Mesenchymal stem cell (in vitro differentiated cells and primary cell): ENCODE results near the gene PCAT6. TPM values are rescaled to one million over a fixed set of nuclear protein-coding genes. Genes with fewer than 3 reads are reported as not detected.

Source experiments
- DNase-seq: peaks from one replicate; pipeline ENCODE4 v3.0.0-alpha.2; 2013
- H2AFZ ChIP-seq: one replicate; pipeline ENCODE4 v1.6.1; 2013; ENCODE audit warnings: low read depth, mild to moderate bottlenecking, control low read depth, inconsistent platforms, low read length, moderate library complexity
- H2AK5ac ChIP-seq: 2 replicates; pipeline ENCODE4 v1.6.1; 2013; ENCODE audit warnings: low read length, moderate library complexity, mild to moderate bottlenecking, inconsistent platforms; ENCODE audit not compliant: severe bottlenecking
- H2BK120ac ChIP-seq: one replicate; pipeline ENCODE4 v1.6.1; 2013; ENCODE audit warnings: low read depth, mild to moderate bottlenecking, inconsistent platforms, low read length, moderate library complexity
- H2BK12ac ChIP-seq, 2 experiments: one replicate each; pipeline ENCODE4 v1.6.1; 2013; ENCODE audit warnings: inconsistent platforms in 2 of 2, low read length in 2 of 2, mild to moderate bottlenecking in 2 of 2, moderate library complexity in 2 of 2, control low read depth in 1 of 2
- H2BK15ac ChIP-seq: one replicate; pipeline ENCODE4 v1.6.1; 2013; ENCODE audit warnings: mild to moderate bottlenecking, low read depth, inconsistent platforms; ENCODE audit not compliant: poor library complexity, severe bottlenecking
- H2BK5ac ChIP-seq: 2 replicates; pipeline ENCODE4 v1.6.1; 2013; ENCODE audit warnings: low read depth, mild to moderate bottlenecking, low read length, control low read depth, inconsistent platforms; ENCODE audit not compliant: poor library complexity, severe bottlenecking
- H3K14ac ChIP-seq, 2 experiments: one replicate each; pipeline ENCODE4 v1.6.1; 2013; ENCODE audit warnings: inconsistent platforms in 2 of 2, low read length in 2 of 2, control low read depth in 1 of 2, mild to moderate bottlenecking in 1 of 2, moderate library complexity in 1 of 2
- H3K18ac ChIP-seq, 2 experiments: one replicate each; pipeline ENCODE4 v1.6.1; 2013; ENCODE audit warnings: inconsistent platforms in 2 of 2, low read length in 2 of 2, control low read depth in 1 of 2, low read depth in 1 of 2, mild to moderate bottlenecking in 1 of 2
- H3K23ac ChIP-seq, 2 experiments: one replicate each; pipeline ENCODE4 v1.6.1; 2013; ENCODE audit warnings: inconsistent platforms in 2 of 2, low read length in 2 of 2, mild to moderate bottlenecking in 2 of 2, moderate library complexity in 2 of 2, control low read depth in 1 of 2
- H3K27ac ChIP-seq: 2 replicates; pipeline ENCODE4 v1.5.1; 2013; ENCODE audit warnings: mild to moderate bottlenecking, moderate library complexity, low read length, control low read depth, inconsistent platforms; ENCODE audit not compliant: poor library complexity, severe bottlenecking
- H3K27me3 ChIP-seq, 2 experiments: 2 replicates each; pipeline versions ENCODE4 v1.6.1 to v1.7.0; 2013; ENCODE audit warnings: low read length in 2 of 2, mild to moderate bottlenecking in 2 of 2, moderate library complexity in 2 of 2, control low read depth in 1 of 2, inconsistent platforms in 1 of 2; ENCODE audit not compliant: control insufficient read depth in 1 of 2, insufficient read depth in 1 of 2
- H3K36me3 ChIP-seq, 2 experiments: 2 replicates each; pipeline versions ENCODE4 v1.6.1 to v1.7.0; 2013; ENCODE audit warnings: low read length in 2 of 2, control low read depth in 1 of 2, inconsistent platforms in 1 of 2, low read depth in 1 of 2, mild to moderate bottlenecking in 1 of 2; ENCODE audit not compliant: insufficient read depth in 2 of 2, control insufficient read depth in 1 of 2
- H3K4ac ChIP-seq, 2 experiments: one replicate each; pipeline ENCODE4 v1.6.1; 2013; ENCODE audit warnings: inconsistent platforms in 2 of 2, low read length in 2 of 2, mild to moderate bottlenecking in 2 of 2, moderate library complexity in 2 of 2, control low read depth in 1 of 2, low read depth in 1 of 2
- H3K4me1 ChIP-seq: 2 replicates; pipeline ENCODE4 v1.6.1; 2013; ENCODE audit warnings: low read depth, low read length, control low read depth; ENCODE audit not compliant: control insufficient read depth, insufficient read depth
- H3K4me2 ChIP-seq: 2 replicates; pipeline ENCODE4 v1.6.1; 2013; ENCODE audit warnings: low read length, mild to moderate bottlenecking, inconsistent platforms; ENCODE audit not compliant: poor library complexity, severe bottlenecking
- H3K4me3 ChIP-seq, 2 experiments: 2 replicates each; pipeline versions ENCODE4 v1.5.1 to v1.7.0; 2013; ENCODE audit warnings: low read length in 2 of 2, mild to moderate bottlenecking in 2 of 2, control low read depth in 1 of 2, low read depth in 1 of 2; ENCODE audit not compliant: insufficient read depth in 1 of 2
- H3K79me1 ChIP-seq: replicated peaks from 2 replicates; pipeline ENCODE4 v1.6.1; 2013; ENCODE audit warnings: mild to moderate bottlenecking, control low read depth, low read length, inconsistent platforms; ENCODE audit not compliant: poor library complexity, severe bottlenecking
- H3K9ac ChIP-seq: 2 replicates; pipeline ENCODE4 v1.7.0; 2013; ENCODE audit warnings: mild to moderate bottlenecking, low read length, moderate library complexity
- H3K9me3 ChIP-seq: 2 replicates; pipeline ENCODE4 v1.7.0; 2013; ENCODE audit warnings: mild to moderate bottlenecking, low read length; ENCODE audit not compliant: control insufficient read depth
- H4K8ac ChIP-seq: one replicate; pipeline ENCODE4 v1.6.1; 2013; ENCODE audit warnings: inconsistent platforms, mild to moderate bottlenecking, low read length, moderate library complexity
- H4K91ac ChIP-seq: one replicate; pipeline ENCODE4 v1.6.1; 2013; ENCODE audit warnings: mild to moderate bottlenecking, low read length, inconsistent platforms
- WGBS: methylation state at CpG from one replicate; pipeline ENCODE4 v1.1.7; 2013; ENCODE audit warnings: mixed read lengths; 5-methylcytosine and 5-hydroxymethylcytosine counted together
- small RNA-seq: library from polyadenylated mRNA; stranded (forward); fragments of <200 nt; extraction: miRNeasy Mini kit (QIAGEN cat#:217004); gene quantifications from one replicate; pipeline ENCODE3, GENCODE V24; 2013; ENCODE audit warnings: low read depth

The PCAT6 gene

GRCh38 chr1:202858331-202858730 is 47.6 kb downstream of the PCAT6 start:
- peak; percentile 29 for DNase-seq
- WGBS: 82% methylated on average over 6 of the region's 6 CpGs
- no peak overlapping the region for H2BK120ac ChIP-seq
- H3K18ac ChIP-seq: no peak overlapping the region
- H3K14ac ChIP-seq: no peak overlapping the region
- H3K9me3 ChIP-seq: no peaks in the 10 kb centered on the region
- no peak overlapping the region for H2AK5ac ChIP-seq
- no peak overlapping the region for H2BK12ac ChIP-seq
- no peak overlapping the region for H3K4me2 ChIP-seq
- H3K79me1 ChIP-seq: no peaks in the 10 kb centered on the region
- H3K9ac ChIP-seq: peak overlapping the region; percentile 33
- peaks cover 0 to 3% of the 10 kb centered on the region in 2 experiments for H3K36me3 ChIP-seq
- no peak overlapping the region for H2BK5ac ChIP-seq
- H2BK15ac ChIP-seq: no peak overlapping the region
- H4K8ac ChIP-seq: no peak overlapping the region
- H3K27me3 ChIP-seq: peaks cover 0 to 12% of the 10 kb centered on the region in 2 experiments
- no peak overlapping the region for H3K27ac ChIP-seq
- H3K4ac ChIP-seq: no peak overlapping the region
- H2AFZ ChIP-seq: no peak overlapping the region
- H3K4me3 ChIP-seq: no peak overlapping the region
- no peak overlapping the region for H4K91ac ChIP-seq
- H3K4me1 ChIP-seq: peaks cover 5% of the 10 kb centered on the region
- H3K23ac ChIP-seq: no peak overlapping the region

- Histone ChIP-seq H2AFZ (no peak overlapping the region), H3K23ac (no peak overlapping the region), H2AK5ac (no peak overlapping the region), H3K4ac (no peak overlapping the region), H4K8ac (peak overlapping the region; percentile 7), H3K27ac (no peak overlapping the region), H3K14ac (no peak overlapping the region), H3K9ac (peak overlapping the region; percentile 33), H2BK12ac (no peak overlapping the region), H3K79me1 (no peaks in the 10 kb centered on the region), H3K4me1 (peaks cover 5% of the 10 kb centered on the region), H2BK15ac (no peak overlapping the region), H3K27me3 (peaks cover 0 to 18% of the 10 kb centered on the region in 2 experiments), H3K36me3 (peaks cover 0 to 3% of the 10 kb centered on the region in 2 experiments), H2BK5ac (no peak overlapping the region), H4K91ac (no peak overlapping the region), H3K4me2 (no peak overlapping the region), H2BK120ac (no peak overlapping the region), H3K4me3 (no peak overlapping the region), H3K9me3 (no peaks in the 10 kb centered on the region), H3K18ac (no peak overlapping the region)
- DNase-seq: no peak
- WGBS: 96% methylated on average over 10 of the region's 10 CpGs
Observed at GRCh38 chr1:202858789-202859414, 48.1 kb downstream of the PCAT6 start.

- H3K9ac ChIP-seq: peak overlapping the region; percentile 38
- DNase-seq: peak; percentile 62
- H2AFZ ChIP-seq: peak overlapping the region; percentile 83
- H3K14ac ChIP-seq: no peak overlapping the region
- H3K4me3 ChIP-seq: peak overlapping the region; percentile 76 to 80
- no peak overlapping the region for H3K4ac ChIP-seq
- H3K4me1 ChIP-seq: peaks cover 5% of the 10 kb centered on the region
- no peak overlapping the region for H2BK15ac ChIP-seq
- H3K18ac ChIP-seq: no peak overlapping the region
- no peaks in the 10 kb centered on the region for H3K79me1 ChIP-seq
- peak overlapping the region; percentile 98 for H3K4me2 ChIP-seq
- no peak overlapping the region for H4K91ac ChIP-seq
- no peak overlapping the region for H2AK5ac ChIP-seq
- H2BK12ac ChIP-seq: no peak overlapping the region
- H3K36me3 ChIP-seq: peaks cover 0 to 3% of the 10 kb centered on the region in 2 experiments
- no peak overlapping the region for H2BK120ac ChIP-seq
- peaks cover 1 to 32% of the 10 kb centered on the region in 2 experiments for H3K27me3 ChIP-seq
- H3K23ac ChIP-seq: peak overlapping the region in 1 of 2 experiments; percentile 11
- H4K8ac ChIP-seq: no peak overlapping the region
- H3K27ac ChIP-seq: no peak overlapping the region
- no peak overlapping the region for H2BK5ac ChIP-seq
- no peaks in the 10 kb centered on the region for H3K9me3 ChIP-seq
- 2% methylated on average over 50 of the region's 50 CpGs for WGBS
Observed at GRCh38 chr1:202860744-202861419, 50.1 kb downstream of the PCAT6 start.

Small RNA genes lying within 50 kb of the gene (small RNA-seq; reads per million reads assigned to genes)
- gene AC098934.3: not detected
